HG02884 (cell line): ENCODE data around the gene MAPKBP1.
"Not testable (repeated sequence)": the region's sequence is repeated elsewhere in the genome, so short reads cannot be mapped to it uniquely, and the experiment has no call there.

Experiments
- ATAC-seq: cut with Tn5 transposase; IDR thresholded peaks from one replicate; pipeline ENCODE4 v1.9.1; 2021; ENCODE audit warnings: mild to moderate bottlenecking, moderate library complexity; ENCODE audit not compliant: unreplicated experiment

The MAPKBP1 gene

GRCh38 chr15:41774062-41774881 is at the start of gene MAPKBP1:
Gene MAPKBP1 (plus strand): TSS chr15:41774484. CDS start chr15:41775276, 792 bp downstream.
- ATAC-seq, result peak; percentile 88

GRCh38 chr15:41727143-41727542 is 47.1 kb upstream of the MAPKBP1 start:
- ATAC-seq, result no peak

- ATAC-seq, result not testable (repeated sequence)
Measured at GRCh38 chr15:41728061-41728460, 46.2 kb upstream of the MAPKBP1 start.

- no peak for ATAC-seq
Measured at GRCh38 chr15:41730543-41730942, 43.7 kb upstream of the MAPKBP1 start.

GRCh38 chr15:41732483-41732882 is 41.8 kb upstream of the MAPKBP1 start:
- no peak for ATAC-seq

GRCh38 chr15:41734079-41734478 is 40.2 kb upstream of the MAPKBP1 start:
- ATAC-seq, result no peak

- no peak for ATAC-seq
Measured at GRCh38 chr15:41735046-41735445, 39.2 kb upstream of the MAPKBP1 start.

GRCh38 chr15:41735492-41735891 is 38.8 kb upstream of the MAPKBP1 start:
- not testable (repeated sequence) for ATAC-seq

- ATAC-seq, result no peak
Measured at GRCh38 chr15:41746802-41747201, 27.5 kb upstream of the MAPKBP1 start.

GRCh38 chr15:41756198-41756597 is 18.1 kb upstream of the MAPKBP1 start:
- ATAC-seq, result no peak

GRCh38 chr15:41772720-41773331 is 1.5 kb upstream of the MAPKBP1 start:
- ATAC-seq, result no peak

- no peak for ATAC-seq
Measured at GRCh38 chr15:41773332-41773728, 954 bp upstream of the MAPKBP1 start.

GRCh38 chr15:41773729-41774061 is 589 bp upstream of the MAPKBP1 start:
- ATAC-seq, result no peak

GRCh38 chr15:41774882-41775417 is 666 bp downstream of the MAPKBP1 start:
- no peak for ATAC-seq

GRCh38 chr15:41775651-41776050 is 1.4 kb downstream of the MAPKBP1 start:
- no peak for ATAC-seq

- no peak for ATAC-seq
Measured at GRCh38 chr15:41777421-41777973, 3.2 kb downstream of the MAPKBP1 start.

- no peak for ATAC-seq
Measured at GRCh38 chr15:41778521-41778920, 4.2 kb downstream of the MAPKBP1 start.

- no peak for ATAC-seq
Measured at GRCh38 chr15:41779662-41780157, 5.4 kb downstream of the MAPKBP1 start.

- no peak for ATAC-seq
Measured at GRCh38 chr15:41780266-41780665, 6.0 kb downstream of the MAPKBP1 start.

- ATAC-seq, result no peak
Measured at GRCh38 chr15:41780727-41781126, 6.4 kb downstream of the MAPKBP1 start.

GRCh38 chr15:41782371-41783282 is 8.3 kb downstream of the MAPKBP1 start:
- ATAC-seq, result no peak
